ENCODE measurements around the gene OR2AG1.
"Not testable (repeated sequence)": the region's sequence is repeated elsewhere in the genome, so short reads cannot be mapped to it uniquely, and the experiment has no call there.

Gene OR2AG1

GRCh38 chr11:6794639-6795038 lies 11.8 kb downstream of the OR2AG1 start:
- DNase-seq = no peak

DNA sequence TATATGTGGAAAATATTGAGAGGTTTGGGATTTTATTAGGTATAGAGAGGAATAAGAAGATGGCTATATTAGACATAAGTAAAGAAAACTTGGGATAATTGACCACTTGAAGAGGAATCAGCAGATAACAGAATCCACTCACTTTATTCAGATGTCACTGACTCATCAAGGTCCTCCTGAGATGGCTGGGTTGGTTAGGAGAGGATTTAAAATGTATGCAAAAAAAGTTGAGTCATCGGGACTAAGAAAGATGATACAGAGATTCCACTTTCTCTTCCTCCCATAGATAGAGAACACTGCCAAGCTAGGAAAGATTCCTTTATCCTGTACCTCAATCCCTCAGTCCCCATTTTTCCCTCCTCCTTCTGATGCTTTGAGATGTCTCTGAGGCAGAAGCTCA lies 16.6 kb downstream of the OR2AG1 start, which contains the start of gene OR6A2:
TSS of gene OR6A2 (minus strand) at position 288 of the 400 bp plus-strand sequence. CDS start 3,981 bp downstream, outside the sequence.
- no peak for DNase-seq

- not testable (repeated sequence) for DNase-seq
Measured at GRCh38 chr11:6801075-6801474, 18.3 kb downstream of the OR2AG1 start.

DNA sequence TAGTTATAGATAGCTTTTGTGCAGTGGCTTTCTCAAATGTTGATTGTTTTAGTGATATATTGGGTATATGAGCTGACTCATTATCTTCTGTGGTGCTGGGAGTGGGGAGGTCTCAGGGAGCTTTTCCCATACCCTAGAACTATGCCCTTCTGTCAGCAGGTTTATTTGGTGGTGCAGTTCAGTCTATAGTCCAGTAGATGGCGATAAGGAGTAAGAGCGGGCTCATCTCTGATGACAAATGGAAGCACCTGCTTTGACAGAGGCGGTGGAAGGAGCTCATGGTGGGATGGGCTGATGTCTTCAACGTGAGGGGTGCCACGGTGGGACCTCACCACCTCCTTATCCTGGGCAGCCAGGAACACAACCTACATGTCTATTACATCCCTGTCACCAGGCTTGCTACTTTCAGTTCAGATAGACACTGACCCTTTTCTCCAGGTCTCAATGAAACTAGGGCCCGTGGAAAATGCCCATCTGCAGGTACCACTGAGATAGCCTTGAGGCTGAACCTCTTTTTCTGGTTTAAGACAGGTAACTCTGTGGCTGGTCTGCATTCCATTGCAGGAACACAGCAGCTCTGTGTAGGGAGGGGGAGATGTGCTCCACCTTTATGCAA lies 29.7 kb downstream of the OR2AG1 start:
- DNase-seq = no peak

DNA sequence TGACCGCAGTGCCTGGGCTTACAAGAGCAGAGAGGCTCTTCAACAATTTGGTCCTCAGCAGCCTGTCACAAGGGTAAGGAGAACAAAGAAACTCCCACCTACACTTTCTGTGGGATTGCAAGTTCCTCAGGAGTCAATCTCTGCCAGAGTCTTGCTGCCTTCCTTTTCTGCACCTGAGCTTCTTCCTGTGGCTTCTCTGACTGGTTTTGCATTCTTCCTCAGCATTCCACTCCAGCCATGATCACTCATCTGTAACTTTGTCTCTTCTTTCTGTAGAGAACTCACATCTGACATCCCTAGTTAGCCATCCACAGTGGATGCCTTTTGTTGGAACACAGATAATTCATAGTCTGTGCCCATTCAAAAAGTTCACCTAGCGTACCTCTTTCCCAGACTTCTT lies 30.8 kb downstream of the OR2AG1 start:
- no peak for DNase-seq

GRCh38 chr11:6817694-6818093 lies 34.9 kb downstream of the OR2AG1 start:
- no peak for DNase-seq

DNA sequence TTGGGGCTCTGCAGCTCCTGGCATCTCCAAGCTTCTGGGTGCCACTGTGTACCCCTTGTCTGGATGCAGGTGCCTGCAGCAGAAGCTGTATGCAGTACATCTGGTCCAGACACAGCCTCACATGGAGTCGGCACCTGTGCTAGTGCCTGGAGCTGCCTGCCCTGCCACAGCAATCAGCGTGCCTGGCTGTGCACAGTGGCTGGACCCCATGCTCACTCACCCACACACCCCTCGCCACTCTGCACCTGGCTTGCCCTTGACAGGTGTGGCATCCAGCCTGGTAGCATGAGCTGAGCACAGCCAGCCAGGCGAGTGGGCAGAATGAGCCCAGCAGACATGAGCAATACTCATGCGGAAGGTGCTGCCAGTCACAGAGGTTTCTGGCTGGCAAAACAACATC lies 36.1 kb downstream of the OR2AG1 start:
- no peak for DNase-seq

- no peak for DNase-seq
Measured at GRCh38 chr11:6824136-6824823, 41.5 kb downstream of the OR2AG1 start.

DNA sequence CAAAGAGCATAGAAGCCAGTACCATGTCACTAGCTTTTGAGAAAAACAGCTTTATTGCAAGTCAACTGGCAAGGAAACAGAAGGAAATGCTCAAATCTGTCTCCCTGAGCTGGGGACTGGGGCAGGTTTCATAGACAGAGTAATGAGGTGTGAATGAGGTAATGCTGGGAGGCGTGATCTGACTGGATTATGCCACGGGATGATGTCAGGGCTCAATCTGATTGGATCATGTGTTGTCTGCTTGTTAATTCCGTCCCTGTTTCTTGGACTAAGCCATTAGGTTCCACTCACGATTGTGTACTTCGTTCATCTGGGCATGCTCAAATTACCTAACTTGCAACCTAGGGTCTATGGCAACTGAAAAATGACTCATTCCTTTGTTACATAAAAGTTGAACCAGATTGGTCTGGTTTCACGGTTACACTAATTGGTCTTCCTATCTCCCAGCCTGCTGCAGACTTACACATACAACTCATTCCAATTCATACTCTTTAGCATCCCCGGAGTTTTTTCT lies 42.5 kb downstream of the OR2AG1 start:
- no peak for DNase-seq

DNA sequence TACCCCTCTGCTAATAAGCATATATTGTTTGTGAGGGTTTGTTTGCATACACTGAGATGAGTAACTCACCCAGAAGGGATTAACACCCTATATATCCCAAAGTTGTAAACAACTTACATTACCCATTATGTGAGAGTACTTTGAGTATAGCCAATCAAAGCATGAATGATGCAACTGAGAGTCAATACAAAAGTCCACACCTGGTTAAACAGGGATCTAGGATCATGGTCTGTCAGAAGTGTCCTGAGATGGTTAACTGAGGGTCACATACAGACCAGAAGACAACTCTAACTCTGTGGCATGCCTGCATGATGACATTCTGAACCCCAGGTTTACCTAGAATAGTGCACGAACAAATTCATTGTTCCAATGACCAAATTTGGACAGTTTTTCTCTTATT lies 45.3 kb downstream of the OR2AG1 start:
- DNase-seq = no peak

DNA sequence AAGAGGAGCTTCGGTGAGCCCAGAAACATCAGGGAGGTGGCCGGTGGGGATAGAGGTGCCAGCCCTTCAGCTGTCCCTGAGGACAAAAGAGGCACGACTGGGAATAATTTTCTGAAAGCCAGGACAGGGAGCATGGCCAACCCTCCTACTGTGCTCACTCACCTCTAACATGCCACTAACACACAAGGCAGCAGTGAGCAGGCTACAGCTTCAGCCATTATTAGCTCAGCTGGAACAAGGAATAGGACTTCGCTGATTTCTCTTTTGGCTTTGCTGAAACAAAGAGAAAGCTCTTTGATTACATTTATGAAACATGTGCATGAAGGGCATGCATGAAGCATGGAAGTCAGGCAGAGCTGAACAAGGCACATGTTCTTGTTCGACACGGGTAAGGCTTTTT lies 50.5 kb downstream of the OR2AG1 start:
- no peak for DNase-seq

- DNase-seq = no peak
Measured at GRCh38 chr11:6834021-6834420, 51.2 kb downstream of the OR2AG1 start.
